ENCODE measurements around the gene CELF2.

- TF ChIP-seq CTCF (tag by site-specific recombination; IDR thresholded peaks at IDR 0.05): no peak
- no peak for TF ChIP-seq ZNF274 (IDR thresholded peaks at IDR 0.05; ENCODE audit: low read length)
- TF ChIP-seq ZNF274 (tag by site-specific recombination; IDR thresholded peaks at IDR 0.05; ENCODE audit: borderline replicate concordance): no peak
- no peak for TF ChIP-seq ZNF660 (tag by site-specific recombination; IDR thresholded peaks at IDR 0.05)
- no peak for TF ChIP-seq PRDM2 (tag by site-specific recombination; IDR thresholded peaks at IDR 0.05; ENCODE audit: borderline replicate concordance)
- no peak for TF ChIP-seq ZNF239 (tag by site-specific recombination; IDR thresholded peaks at IDR 0.05)
- no peak for TF ChIP-seq ELK4 (IDR thresholded peaks at IDR 0.05; ENCODE audit: borderline replicate concordance, low read depth, low read length)
- no peak for TF ChIP-seq ATF2 (tag by site-specific recombination; IDR thresholded peaks at IDR 0.05; ENCODE audit: low read depth)
- TF ChIP-seq ZBTB26 (tag by site-specific recombination; optimal IDR thresholded peaks at IDR 0.05): no peak
- TF ChIP-seq YY1 (tag by site-specific recombination; IDR thresholded peaks at IDR 0.05): no peak
- no peak for TF ChIP-seq ZBTB49 (tag by site-specific recombination; IDR thresholded peaks at IDR 0.05; ENCODE audit: low read depth)
- no peak for TF ChIP-seq GLIS2 (tag by site-specific recombination; IDR thresholded peaks at IDR 0.05)
- TF ChIP-seq REST (tag by site-specific recombination; IDR thresholded peaks at IDR 0.05): no peak
- no peak for TF ChIP-seq ZNF350 (tag by site-specific recombination; IDR thresholded peaks at IDR 0.05)
These were observed 31.1 kb downstream of the CELF2 start for GRCh38 chr10:11048707-11049278.
